Activated CD8-positive, alpha-beta memory T cell treated with anti-CD3 and anti-CD28 coated beads, Interleukin-2, amount 50 U/mL, for 4 hours (primary cell): ENCODE results near the gene AKNAD1.

Experiments used
- DNase-seq: peaks from one replicate; pipeline ENCODE4 v3.0.0-alpha.2; 2020

The AKNAD1 gene

DNA sequence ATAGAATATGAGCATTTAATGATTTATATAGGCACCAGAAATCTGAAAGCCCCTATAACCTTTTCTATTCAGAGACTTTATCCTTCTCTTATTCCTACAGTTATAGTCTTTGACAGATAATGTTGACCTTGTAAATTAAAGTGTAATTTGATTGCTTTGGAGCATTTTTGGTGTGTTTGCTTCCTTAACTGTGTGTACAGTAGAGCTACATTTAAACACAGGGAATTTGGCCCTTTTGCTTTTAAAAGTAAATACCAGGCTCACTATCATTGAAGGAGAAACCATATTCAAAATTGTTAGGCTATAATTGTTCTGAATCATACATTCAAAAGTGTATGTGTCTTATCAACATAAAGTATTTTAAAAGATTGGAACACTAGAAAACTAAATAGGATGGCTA lies 77.4 kb downstream of the AKNAD1 start:
- DNase-seq = no peak

DNA sequence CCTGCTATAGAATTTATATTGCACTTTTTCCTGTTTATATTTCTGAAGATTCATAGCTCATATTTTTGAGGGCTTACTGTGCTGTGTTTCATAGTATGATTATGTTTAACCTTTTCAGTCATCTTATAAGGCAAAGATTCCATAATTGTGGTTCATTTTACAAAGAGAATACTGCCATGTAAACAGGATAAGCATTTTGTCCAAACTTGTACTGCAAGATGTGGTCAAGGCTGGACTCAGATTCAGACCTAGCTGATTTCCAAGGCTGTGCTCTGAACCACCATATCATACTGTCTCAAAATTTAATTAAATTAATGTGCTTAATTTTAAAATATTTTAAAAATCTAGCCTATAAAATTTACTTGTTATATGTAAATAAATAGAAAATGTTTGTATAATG lies 79.1 kb downstream of the AKNAD1 start:
- no peak for DNase-seq

DNA sequence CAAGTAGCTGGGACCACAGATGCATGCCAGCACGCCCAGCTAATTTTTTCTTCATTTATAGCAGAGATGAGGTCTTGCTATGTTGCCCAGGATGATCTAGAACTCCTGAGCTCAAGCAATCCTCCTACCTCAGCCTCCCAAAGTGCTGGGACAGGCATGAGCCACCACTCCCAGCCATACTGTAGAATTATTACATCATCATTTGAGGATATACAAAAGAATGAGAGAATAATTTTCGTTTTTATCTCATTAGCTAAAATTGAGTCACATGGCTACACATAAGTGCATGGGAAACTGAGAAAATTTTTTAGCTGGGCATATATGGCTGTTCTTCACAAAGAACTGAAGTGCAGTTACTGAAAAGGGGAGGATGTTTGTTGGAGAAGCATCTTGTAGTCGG lies 89.2 kb downstream of the AKNAD1 start:
- no peak for DNase-seq

DNA sequence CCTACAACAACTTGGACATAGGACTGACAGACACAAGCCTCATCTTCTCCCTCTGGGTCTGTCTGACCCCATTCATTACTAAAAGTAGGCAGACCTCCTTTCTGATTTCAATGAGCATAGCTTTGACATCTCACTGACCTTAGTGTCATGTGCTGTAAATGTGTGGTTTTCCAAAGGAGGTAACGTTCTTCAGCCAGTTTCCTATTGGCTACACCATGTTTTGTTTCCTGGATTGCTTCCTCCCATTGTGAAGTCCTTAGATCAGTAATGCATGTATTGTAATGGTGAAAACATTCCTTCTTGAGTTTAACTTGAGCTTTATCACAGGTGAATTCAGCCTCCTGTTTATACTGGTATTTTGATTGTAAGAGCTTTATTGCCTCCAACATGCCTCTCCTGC lies 89.8 kb downstream of the AKNAD1 start:
- DNase-seq = no peak
